HG02852 (cell line): ENCODE data around the gene TNFSF4.
"Not testable (repeated sequence)": the region's sequence is repeated elsewhere in the genome, so short reads cannot be mapped to it uniquely, and the experiment has no call there.

Source experiments
- ATAC-seq: cut with Tn5 transposase; IDR thresholded peaks from one replicate; pipeline ENCODE4 v1.9.1; 2021; ENCODE audit warnings: mild to moderate bottlenecking, moderate library complexity; ENCODE audit not compliant: unreplicated experiment

TNFSF4 gene

GRCh38 chr1:173206816-173207568 lies at the start of gene TNFSF4:
Gene TNFSF4 (minus strand): TSS chr1:173207331. CDS start chr1:173207176, 155 bp downstream.
- no peak for ATAC-seq

GRCh38 chr1:173255214-173255813 lies 48.2 kb upstream of the TNFSF4 start:
- no peak for ATAC-seq

- no peak for ATAC-seq
Measured at GRCh38 chr1:173253046-173253445, 45.9 kb upstream of the TNFSF4 start.

- ATAC-seq = no peak
Measured at GRCh38 chr1:173249349-173249748, 42.2 kb upstream of the TNFSF4 start.

GRCh38 chr1:173248247-173248940 lies 41.3 kb upstream of the TNFSF4 start:
- no peak for ATAC-seq

- ATAC-seq = no peak
Measured at GRCh38 chr1:173245892-173246291, 38.8 kb upstream of the TNFSF4 start.

GRCh38 chr1:173243300-173243699 lies 36.2 kb upstream of the TNFSF4 start:
- ATAC-seq = no peak

- ATAC-seq = peak; percentile 75
Measured at GRCh38 chr1:173241528-173242347, 34.6 kb upstream of the TNFSF4 start.

- ATAC-seq = no peak
Measured at GRCh38 chr1:173240609-173241008, 33.5 kb upstream of the TNFSF4 start.

GRCh38 chr1:173239058-173239457 lies 31.9 kb upstream of the TNFSF4 start:
- ATAC-seq = no peak

GRCh38 chr1:173234899-173235298 lies 27.8 kb upstream of the TNFSF4 start:
- ATAC-seq = no peak

GRCh38 chr1:173234434-173234833 lies 27.3 kb upstream of the TNFSF4 start:
- ATAC-seq = not testable (repeated sequence)

GRCh38 chr1:173229031-173229430 lies 21.9 kb upstream of the TNFSF4 start:
- ATAC-seq = not testable (repeated sequence)

- ATAC-seq = no peak
Measured at GRCh38 chr1:173224949-173225348, 17.8 kb upstream of the TNFSF4 start.

GRCh38 chr1:173224280-173224892 lies 17.3 kb upstream of the TNFSF4 start:
- ATAC-seq = no peak

GRCh38 chr1:173223031-173223380 lies 15.9 kb upstream of the TNFSF4 start:
- ATAC-seq = no peak

GRCh38 chr1:173222149-173223030 lies 15.3 kb upstream of the TNFSF4 start:
- no peak for ATAC-seq

- no peak for ATAC-seq
Measured at GRCh38 chr1:173220157-173220556, 13.0 kb upstream of the TNFSF4 start.

GRCh38 chr1:173213665-173214064 lies 6.5 kb upstream of the TNFSF4 start:
- no peak for ATAC-seq
